ENCODE data around the gene FAM20A. TPM values are rescaled to one million over a fixed set of nuclear protein-coding genes. Genes with fewer than 3 reads are reported as not detected.

FAM20A gene
- total and polyA plus RNA-seq, 7 donors = 0.46 to 10.0 (median 5.4) TPM

- no peaks in the 10 kb centered on the region for H3K36me3 ChIP-seq
- H3K4me3 ChIP-seq = peak overlapping the region; percentile 30 to 56 (median 50)
- TF ChIP-seq POLR2A (IDR thresholded peaks at IDR 0.05) (no peak), POLR2AphosphoS5 (IDR thresholded peaks at IDR 0.05) (no peak), CTCF (IDR thresholded peaks at IDR 0.05) (no peak), EP300 (IDR thresholded peaks at IDR 0.05) (no peak)
- peak overlapping the region; percentile 61 to 73 (median 66) for H3K27ac ChIP-seq
- no peak for DNase-seq
- no peaks in the 10 kb centered on the region for H3K9me3 ChIP-seq
- 1% methylated on average over 88 of the region's 88 CpGs for WGBS, 2 donors
- intact Hi-C loops (cut with DNase I) = no loop called here
- H3K4me1 ChIP-seq = peaks cover 0 to 18% (median 16%) of the 10 kb centered on the region in 4 donors
- H3K27me3 ChIP-seq = peaks cover 8 to 46% (median 25%) of the 10 kb centered on the region in 3 donors
Observed at GRCh38 chr17:68600067-68600930, 868 bp downstream of the FAM20A start.

GRCh38 chr17:68599552-68600066 lies 1.6 kb downstream of the FAM20A start:
- Histone ChIP-seq H3K36me3 (no peaks in the 10 kb centered on the region), H3K27me3 (peaks cover 8 to 47% (median 25%) of the 10 kb centered on the region in 3 donors), H3K4me3 (peak overlapping the region; percentile 30 to 56 (median 50)), H3K27ac (peak overlapping the region; percentile 61 to 73 (median 66)), H3K9me3 (no peaks in the 10 kb centered on the region), H3K4me1 (peaks cover 0 to 18% (median 16%) of the 10 kb centered on the region in 4 donors)
- TF ChIP-seq CTCF (IDR thresholded peaks at IDR 0.05) (no peak), EP300 (IDR thresholded peaks at IDR 0.05) (no peak)
- DNase-seq = no peak
- WGBS, 2 donors = 22 to 24% methylated on average over 18 of the region's 18 CpGs
- intact Hi-C loops (cut with DNase I) = no loop called here

- Histone ChIP-seq H3K27me3 (peaks cover 8 to 49% (median 25%) of the 10 kb centered on the region in 3 donors), H3K9me3 (no peaks in the 10 kb centered on the region), H3K4me1 (peaks cover 0 to 18% (median 16%) of the 10 kb centered on the region in 4 donors), H3K36me3 (no peaks in the 10 kb centered on the region), H3K27ac (peak overlapping the region in 2 of 4 donors; percentile 69 to 73), H3K4me3 (peak overlapping the region in 3 of 4 donors; percentile 46 to 56 (median 55))
- no peak for DNase-seq
- intact Hi-C loops (cut with DNase I) = no loop called here
- no peak for TF ChIP-seq CTCF (IDR thresholded peaks at IDR 0.05)
- no peak for TF ChIP-seq EP300 (IDR thresholded peaks at IDR 0.05)
- TF ChIP-seq POLR2AphosphoS5 (IDR thresholded peaks at IDR 0.05) = peak in 2 of 4 donors; percentile 9 to 11
- no peak for TF ChIP-seq POLR2A (IDR thresholded peaks at IDR 0.05)
- WGBS, 2 donors = 17 to 52% methylated on average over 4 of the region's 4 CpGs
Observed at GRCh38 chr17:68599091-68599490, 2.1 kb downstream of the FAM20A start.

- DNase-seq = no peak
- TF ChIP-seq CTCF (IDR thresholded peaks at IDR 0.05) (no peak), POLR2AphosphoS5 (IDR thresholded peaks at IDR 0.05) (no peak), EP300 (IDR thresholded peaks at IDR 0.05) (no peak), POLR2A (IDR thresholded peaks at IDR 0.05) (no peak)
- intact Hi-C loops (cut with DNase I) = no loop called here
- Histone ChIP-seq H3K27ac (peak overlapping the region in 1 of 4 donors; percentile 15), H3K36me3 (no peaks in the 10 kb centered on the region), H3K9me3 (no peaks in the 10 kb centered on the region), H3K27me3 (peaks cover 8 to 49% (median 25%) of the 10 kb centered on the region in 3 donors), H3K4me1 (peaks cover 0 to 18% (median 16%) of the 10 kb centered on the region in 4 donors), H3K4me3 (peak overlapping the region in 1 of 4 donors; percentile 55)
- WGBS, 2 donors = 29 to 74% methylated on average over 4 of the region's 4 CpGs
Observed at GRCh38 chr17:68598545-68598961, 2.6 kb downstream of the FAM20A start.

All from sigmoid colon (tissue), 7 donors.